ENCODE data around the gene ITGA8. TPM values are rescaled to one million over a fixed set of nuclear protein-coding genes. Genes with fewer than 3 reads are reported as not detected.

The ITGA8 gene
- total RNA-seq, 2 experiments from 2014 or later, result not detected

- Histone ChIP-seq H3K9me3 (ENCODE audit: control insufficient read depth in 1 of 2, insufficient read depth in 1 of 2, low read length in 2 of 2) (no peaks in the 10 kb centered on the region), H3K4me3 (ENCODE audit: low read length) (no peak overlapping the region), H3K36me3 (ENCODE audit: insufficient read depth, low read length) (no peaks in the 10 kb centered on the region), H3K27ac (ENCODE audit: low read depth in 1 of 2, low read length in 2 of 2) (no peak overlapping the region), H3K4me1 (ENCODE audit: insufficient read depth, low read length) (no peaks in the 10 kb centered on the region), H3K27me3 (ENCODE audit: control insufficient read depth in 1 of 2, insufficient read depth in 2 of 2, low read length in 2 of 2) (peaks cover 1 to 2% of the 10 kb centered on the region in 2 experiments)
- intact Hi-C loops (cut with DNase I, micrococcal nuclease), result no loop called here
- Mint-ChIP-seq H3K27ac (no peak overlapping the region), H3K27me3 (peaks cover 39% of the 10 kb centered on the region), H3K4me1 (ENCODE audit: low read depth) (no peaks in the 10 kb centered on the region), H3K4me3 (no peak overlapping the region), H3K9me3 (no peaks in the 10 kb centered on the region), H3K36me3 (ENCODE audit: low read depth) (no peaks in the 10 kb centered on the region)
- TF ChIP-seq CTCF (IDR thresholded peaks at IDR 0.05), result no peak
- DNase-seq (no peak), ATAC-seq (ENCODE audit: poor library complexity) (no peak)
- ChIA-PET POLR2A (no interaction called here), CTCF (no interaction called here)
Measured at GRCh38 chr10:15710455-15710854, 9.3 kb downstream of the ITGA8 start.

- Histone ChIP-seq H3K36me3 (ENCODE audit: insufficient read depth, low read length) (no peaks in the 10 kb centered on the region), H3K4me3 (ENCODE audit: low read length) (no peak overlapping the region), H3K9me3 (ENCODE audit: control insufficient read depth in 1 of 2, insufficient read depth in 1 of 2, low read length in 2 of 2) (no peaks in the 10 kb centered on the region), H3K4me1 (ENCODE audit: insufficient read depth, low read length) (no peaks in the 10 kb centered on the region), H3K27ac (ENCODE audit: low read depth in 1 of 2, low read length in 2 of 2) (no peak overlapping the region), H3K27me3 (ENCODE audit: control insufficient read depth in 1 of 2, insufficient read depth in 2 of 2, low read length in 2 of 2) (peaks cover 0 to 2% of the 10 kb centered on the region in 2 experiments)
- no peak overlapping the region for H3K27ac Mint-ChIP-seq
- TF ChIP-seq CTCF (IDR thresholded peaks at IDR 0.05), result no peak
- H3K36me3 Mint-ChIP-seq (ENCODE audit: low read depth), result no peaks in the 10 kb centered on the region
- peaks cover 20% of the 10 kb centered on the region for H3K27me3 Mint-ChIP-seq
- intact Hi-C loops (cut with DNase I, micrococcal nuclease), result no loop called here
- ATAC-seq (ENCODE audit: poor library complexity), result no peak
- CTCF ChIA-PET, result no interaction called here
- no peak overlapping the region for H3K4me3 Mint-ChIP-seq
- DNase-seq, result no peak
- no peaks in the 10 kb centered on the region for H3K4me1 Mint-ChIP-seq (ENCODE audit: low read depth)
- POLR2A ChIA-PET, result no interaction called here
- no peaks in the 10 kb centered on the region for H3K9me3 Mint-ChIP-seq
Measured at GRCh38 chr10:15705298-15705697, 14.4 kb downstream of the ITGA8 start.

DNA sequence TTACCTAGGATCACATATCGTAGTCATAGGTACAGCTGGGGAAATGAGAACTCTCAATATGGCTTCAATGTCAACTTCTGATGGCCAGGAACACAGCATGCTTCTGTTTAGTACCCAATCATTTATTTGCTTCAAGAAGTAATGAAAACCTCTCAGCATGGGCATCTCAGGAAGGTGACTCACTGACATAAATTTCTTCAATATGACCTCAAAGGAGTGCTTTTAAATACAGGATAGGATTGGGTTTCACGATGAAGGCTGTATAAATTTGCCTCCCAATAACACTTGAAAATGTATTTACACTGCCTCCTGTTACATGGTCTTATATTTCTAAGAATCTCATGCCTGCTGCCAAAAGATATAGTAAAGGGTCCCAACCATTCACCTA is 15.1 kb downstream of the ITGA8 start:
- TF ChIP-seq CTCF (IDR thresholded peaks at IDR 0.05), result no peak
- H3K9me3 ChIP-seq (ENCODE audit: control insufficient read depth in 1 of 2, insufficient read depth in 1 of 2, low read length in 2 of 2), result no peaks in the 10 kb centered on the region
- POLR2A ChIA-PET, result no interaction called here
- no peaks in the 10 kb centered on the region for H3K4me1 ChIP-seq (ENCODE audit: insufficient read depth, low read length)
- Mint-ChIP-seq H3K4me3 (no peak overlapping the region), H3K9me3 (no peaks in the 10 kb centered on the region), H3K27me3 (peaks cover 26% of the 10 kb centered on the region), H3K27ac (no peak overlapping the region), H3K4me1 (ENCODE audit: low read depth) (no peaks in the 10 kb centered on the region), H3K36me3 (ENCODE audit: low read depth) (no peaks in the 10 kb centered on the region)
- no peak for ATAC-seq (ENCODE audit: poor library complexity)
- intact Hi-C loops (cut with DNase I, micrococcal nuclease), result no loop called here
- DNase-seq, result no peak
- H3K27me3 ChIP-seq (ENCODE audit: control insufficient read depth in 1 of 2, insufficient read depth in 2 of 2, low read length in 2 of 2), result peaks cover 0 to 2% of the 10 kb centered on the region in 2 experiments
- H3K36me3 ChIP-seq (ENCODE audit: insufficient read depth, low read length), result no peaks in the 10 kb centered on the region
- no peak overlapping the region for H3K27ac ChIP-seq (ENCODE audit: low read depth in 1 of 2, low read length in 2 of 2)
- no peak overlapping the region for H3K4me3 ChIP-seq (ENCODE audit: low read length)
- CTCF ChIA-PET, result no interaction called here
